HG02763 (cell line): ENCODE results near the gene FRS2.
A peak's percentile ranks its signal among the peaks of the same experiment; 100 is the strongest.
"Not testable (repeated sequence)": the region's sequence is repeated elsewhere in the genome, so short reads cannot be mapped to it uniquely, and the experiment has no call there.

Experiments
- ATAC-seq: cut with Tn5 transposase; IDR thresholded peaks from one replicate; pipeline ENCODE4 v1.9.1; 2021; ENCODE audit warnings: mild to moderate bottlenecking, moderate library complexity; ENCODE audit not compliant: unreplicated experiment

The FRS2 gene, protein sequence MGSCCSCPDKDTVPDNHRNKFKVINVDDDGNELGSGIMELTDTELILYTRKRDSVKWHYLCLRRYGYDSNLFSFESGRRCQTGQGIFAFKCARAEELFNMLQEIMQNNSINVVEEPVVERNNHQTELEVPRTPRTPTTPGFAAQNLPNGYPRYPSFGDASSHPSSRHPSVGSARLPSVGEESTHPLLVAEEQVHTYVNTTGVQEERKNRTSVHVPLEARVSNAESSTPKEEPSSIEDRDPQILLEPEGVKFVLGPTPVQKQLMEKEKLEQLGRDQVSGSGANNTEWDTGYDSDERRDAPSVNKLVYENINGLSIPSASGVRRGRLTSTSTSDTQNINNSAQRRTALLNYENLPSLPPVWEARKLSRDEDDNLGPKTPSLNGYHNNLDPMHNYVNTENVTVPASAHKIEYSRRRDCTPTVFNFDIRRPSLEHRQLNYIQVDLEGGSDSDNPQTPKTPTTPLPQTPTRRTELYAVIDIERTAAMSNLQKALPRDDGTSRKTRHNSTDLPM

DNA sequence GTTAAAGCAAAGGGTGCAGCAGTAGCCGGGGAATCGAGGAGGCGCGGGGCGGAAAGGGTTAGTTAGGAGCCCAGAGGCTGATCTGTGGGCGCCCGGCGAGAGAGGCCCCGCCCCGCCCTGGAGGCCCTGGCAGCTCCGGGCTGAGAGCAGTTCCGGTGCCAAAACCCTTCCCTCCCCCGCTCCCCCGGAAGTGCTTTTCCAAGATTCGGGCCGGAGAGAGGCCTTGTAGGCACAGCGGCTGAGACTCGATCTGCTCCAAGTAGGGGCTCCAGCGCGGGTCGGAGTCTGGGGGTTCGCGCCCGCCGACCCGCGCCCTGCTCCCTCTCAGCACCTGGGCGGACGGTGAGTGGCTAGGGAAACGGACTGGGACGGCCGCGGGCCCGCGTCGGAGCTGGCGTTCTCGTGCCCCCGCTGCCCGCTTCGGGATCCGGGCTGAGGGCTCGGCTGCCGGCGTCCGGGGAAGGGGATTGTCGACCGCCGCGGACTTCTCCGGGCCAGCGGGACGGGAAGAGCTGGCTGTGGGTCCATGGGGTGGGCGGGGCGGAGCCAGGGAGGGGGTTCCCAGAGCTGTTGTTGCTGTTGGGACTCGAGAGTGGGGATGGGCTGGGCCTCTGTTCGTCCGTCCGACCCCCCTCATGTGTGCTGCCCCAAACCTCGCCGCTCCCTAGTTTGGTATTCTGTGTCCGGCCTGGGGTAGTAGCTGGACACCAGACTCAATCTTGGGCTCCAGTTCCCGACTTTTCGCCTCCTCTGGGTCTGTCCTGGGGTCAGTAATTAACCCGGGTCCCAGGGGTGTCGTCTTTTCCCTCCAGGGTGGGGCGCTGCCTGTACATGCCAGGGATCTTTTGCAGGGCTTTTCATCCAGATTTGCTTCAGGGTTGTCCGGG, at the start of gene FRS2:
Gene FRS2, plus strand, starts transcription at position 200 of the 887 bp plus-strand sequence. CDS start 98,643 bp downstream, outside the sequence.
- ATAC-seq: peak; percentile 98

DNA sequence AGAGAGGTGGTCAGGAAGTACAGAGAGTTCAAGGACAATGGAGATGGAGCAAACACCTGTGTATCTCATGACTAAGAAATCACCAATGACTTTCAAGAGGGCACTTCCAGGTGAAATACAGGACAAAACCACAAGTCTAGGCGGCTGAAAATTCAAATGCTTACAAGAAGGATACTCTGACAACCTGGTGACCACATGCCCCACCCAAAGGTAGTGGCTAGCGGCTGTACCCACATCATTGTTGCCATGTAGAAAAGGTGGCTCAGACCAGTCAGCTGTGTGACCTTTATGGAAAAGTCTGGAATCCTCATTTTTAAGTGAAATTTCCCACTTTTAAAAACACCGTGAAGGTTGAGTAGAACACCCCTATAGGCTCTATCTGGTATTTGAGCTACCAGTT, 48.6 kb upstream of the FRS2 start:
- ATAC-seq: no peak

DNA sequence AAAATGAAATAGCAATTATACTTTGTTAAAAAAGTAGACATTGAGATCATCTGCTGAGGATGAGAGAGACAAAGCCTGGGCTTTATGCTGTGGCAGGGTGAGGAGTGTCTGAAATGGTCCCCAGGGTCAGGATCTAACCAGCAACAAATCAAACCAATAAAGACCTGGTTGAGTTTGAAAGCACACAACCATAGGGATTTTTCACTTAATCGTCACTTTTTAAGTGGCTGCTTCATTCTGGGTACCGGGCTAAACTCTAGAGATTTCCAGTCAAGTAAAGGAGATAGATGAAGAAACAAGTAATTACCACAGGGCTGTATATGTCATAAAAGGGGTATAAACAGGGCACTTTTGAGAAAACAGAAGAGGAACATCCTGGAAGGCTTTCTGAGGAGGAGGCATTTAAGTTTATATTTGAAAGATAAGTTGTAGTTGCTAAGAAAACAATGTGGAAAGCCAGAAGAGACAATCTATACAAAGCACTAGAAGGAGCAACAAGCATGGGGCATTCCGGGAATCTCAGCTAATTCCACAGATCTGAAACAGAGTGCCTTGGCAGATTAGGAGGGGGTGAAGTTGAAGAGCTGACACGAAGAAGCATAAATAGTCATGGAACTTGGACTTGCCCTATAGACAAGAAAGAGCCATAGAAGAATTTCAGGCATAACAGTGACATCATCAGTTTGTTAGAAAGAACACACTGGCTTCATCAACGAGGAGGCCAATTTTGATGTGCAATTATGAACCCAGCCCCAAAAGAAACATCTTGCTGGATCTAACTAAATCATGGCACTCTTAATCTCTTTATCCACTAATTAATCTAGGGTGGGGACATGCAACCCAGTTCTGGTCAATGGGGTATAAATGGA, 46.9 kb upstream of the FRS2 start:
- ATAC-seq: no peak

DNA sequence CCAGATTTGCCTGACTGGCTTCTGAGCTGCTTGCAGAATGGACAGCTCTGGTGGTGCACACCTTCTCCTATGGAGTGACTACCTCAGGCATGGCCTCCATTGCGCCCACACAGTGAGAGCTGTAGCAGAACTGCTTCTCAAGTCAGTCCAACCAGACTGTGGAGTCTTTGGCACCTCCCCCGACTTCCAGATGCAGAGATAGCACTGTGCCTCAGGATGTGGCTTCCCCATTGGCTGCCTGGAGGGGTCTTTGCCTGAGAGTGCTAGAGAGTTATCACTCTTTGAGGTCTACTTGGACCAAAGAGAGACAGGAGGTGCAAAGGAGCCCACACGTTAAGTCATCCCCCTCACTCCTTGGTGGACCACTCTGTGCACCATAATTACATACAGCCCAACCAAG, 44.8 kb upstream of the FRS2 start:
- ATAC-seq: no peak

DNA sequence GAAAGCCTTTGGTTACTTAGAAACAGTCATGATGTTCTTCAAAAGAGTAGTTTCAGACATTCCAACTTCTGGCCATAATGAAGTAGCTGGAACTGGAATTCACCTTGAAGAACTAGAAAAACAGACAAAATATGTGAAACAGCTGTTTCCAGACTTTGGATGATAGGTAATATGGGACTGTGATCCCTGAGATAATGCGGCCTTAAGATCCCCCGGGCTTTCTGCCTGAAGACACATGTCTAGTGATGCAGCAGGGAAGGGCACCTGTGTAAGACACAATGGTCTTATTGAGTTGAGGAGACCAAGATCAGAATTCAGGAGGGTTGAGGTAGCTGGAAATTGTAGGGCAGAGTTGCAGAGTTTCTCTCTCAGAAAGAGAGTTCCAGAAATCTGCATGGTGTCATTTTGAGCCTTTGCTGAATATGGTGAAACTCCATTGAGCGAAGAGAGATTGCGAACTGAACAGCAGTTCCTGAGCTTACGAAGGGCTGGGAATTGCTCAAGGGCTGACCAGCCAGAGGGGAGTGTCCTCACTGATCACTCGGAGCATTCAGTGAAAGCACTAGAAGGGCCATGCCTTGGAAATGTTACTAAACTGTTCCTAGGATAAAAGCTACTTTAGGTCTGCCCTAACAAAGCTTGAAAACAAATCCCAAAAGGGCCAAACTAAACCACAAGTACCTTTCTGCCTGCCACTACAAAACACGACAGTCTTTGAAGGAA, 41.7 kb upstream of the FRS2 start:
- no peak for ATAC-seq

DNA sequence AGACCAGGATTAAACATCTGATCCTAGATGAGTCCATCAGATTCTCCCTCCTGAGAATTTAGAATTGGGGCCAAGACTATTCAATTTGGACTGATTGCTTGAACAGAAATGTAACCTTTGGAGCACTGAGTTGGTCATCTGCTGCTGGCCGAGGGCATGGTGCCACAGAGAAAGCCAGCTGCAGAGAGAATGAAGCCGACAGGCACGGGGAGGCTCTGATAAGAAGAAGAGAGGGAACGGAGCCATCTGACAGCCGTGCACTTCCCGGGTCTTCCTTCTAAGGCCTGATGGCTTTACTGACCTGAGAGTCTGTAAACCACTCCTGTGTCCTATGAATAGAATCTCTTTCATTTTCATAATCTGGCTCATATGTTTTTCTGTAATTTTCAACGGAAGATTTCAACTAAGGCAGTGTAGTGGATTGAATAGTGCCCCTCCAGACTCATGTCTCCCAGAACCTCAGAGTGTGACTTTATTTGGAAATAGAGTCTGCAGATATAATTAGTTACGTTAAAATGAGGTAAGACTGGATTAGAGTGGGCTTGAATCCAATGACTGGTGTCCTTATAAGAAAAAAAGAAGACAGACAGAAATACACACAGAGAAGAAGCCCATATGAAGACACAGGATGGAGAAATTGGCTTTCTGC, 39.1 kb upstream of the FRS2 start:
- no peak for ATAC-seq

DNA sequence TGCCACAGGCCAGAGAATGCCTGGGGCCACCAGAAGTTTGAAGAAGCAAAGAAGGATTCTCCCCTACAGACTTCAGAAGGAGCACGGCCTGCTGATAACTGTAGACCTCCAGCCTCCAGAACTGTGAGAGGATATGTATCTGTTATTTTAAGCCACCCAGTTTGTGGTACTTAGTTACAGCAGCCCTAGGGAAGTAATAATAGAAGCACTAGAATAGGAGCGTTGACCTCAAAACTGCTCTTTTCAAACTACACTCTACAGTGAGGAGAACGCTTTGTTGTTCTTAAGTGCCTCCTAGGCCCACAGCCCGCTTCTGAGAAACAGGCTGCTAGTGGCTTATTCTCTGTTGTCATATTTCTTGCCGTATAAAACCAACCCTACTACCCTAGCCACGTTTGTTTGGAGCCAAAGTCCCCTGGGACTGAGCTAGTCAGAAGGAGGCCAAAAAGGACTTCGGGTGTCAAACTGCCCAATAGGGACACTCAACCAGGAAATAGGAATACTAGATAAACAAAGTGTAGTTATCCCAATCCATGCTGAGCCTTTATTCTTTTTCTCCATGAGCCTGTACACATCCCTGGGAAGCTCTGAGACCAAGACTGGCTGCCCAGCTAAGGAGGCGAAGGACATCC, 38.5 kb upstream of the FRS2 start:
- ATAC-seq: no peak

DNA sequence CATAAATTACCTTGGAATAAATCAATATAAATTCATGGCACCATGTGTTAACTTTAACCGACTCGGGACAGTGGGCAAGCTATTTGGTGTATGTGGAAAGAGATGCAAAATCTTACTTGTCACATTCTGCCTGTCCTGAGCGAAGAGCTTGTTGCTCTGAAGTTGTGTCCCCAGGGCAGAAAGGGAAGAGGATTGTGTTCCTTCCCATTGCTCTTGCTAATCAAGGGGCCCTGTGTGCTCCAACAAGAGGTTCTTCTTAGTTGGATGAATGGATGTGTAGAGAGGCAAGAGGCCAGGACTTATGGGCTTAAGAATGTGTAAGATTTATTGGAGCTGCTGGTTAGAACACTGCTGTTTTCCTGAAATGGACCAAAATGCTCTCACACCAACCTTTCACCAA, 36.5 kb upstream of the FRS2 start:
- ATAC-seq: no peak

DNA sequence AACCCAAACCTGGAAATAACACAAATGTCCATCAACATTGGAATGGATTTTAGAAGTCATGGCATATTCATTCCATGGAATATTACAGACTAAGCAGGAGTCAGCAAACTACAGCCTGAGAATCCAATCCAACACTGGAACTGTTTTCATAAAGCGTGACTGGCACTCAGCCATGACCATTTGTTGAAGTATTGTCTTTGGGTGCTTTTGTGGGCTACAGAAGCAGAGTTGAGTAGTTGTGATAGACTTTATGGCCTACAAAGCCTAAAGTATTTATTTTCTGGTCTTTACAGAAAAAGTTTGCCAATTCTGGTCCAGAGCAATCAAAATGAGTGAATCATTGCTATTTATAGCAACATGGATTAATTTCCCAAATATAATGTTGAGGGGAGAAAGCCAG, 34.5 kb upstream of the FRS2 start:
- ATAC-seq: no peak

DNA sequence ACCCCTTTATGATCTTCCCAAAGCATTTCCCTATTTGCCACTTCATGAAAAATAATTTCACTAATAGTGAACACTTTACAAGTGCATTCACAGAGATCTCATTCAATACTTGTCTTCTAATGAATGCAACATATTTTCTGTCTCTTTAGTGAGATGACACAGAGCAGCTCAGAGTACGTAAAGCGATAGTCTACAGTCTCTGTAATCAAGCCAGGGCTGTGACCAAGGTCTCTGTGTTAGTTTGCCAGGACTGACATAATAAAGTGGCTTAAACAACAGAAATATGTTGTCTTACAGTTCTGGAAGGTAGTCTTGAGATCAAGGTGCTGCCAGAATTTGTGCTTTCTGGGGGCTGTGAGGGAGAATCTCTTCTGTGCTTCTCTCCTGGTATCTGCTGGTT, 33.1 kb upstream of the FRS2 start:
- no peak for ATAC-seq

DNA sequence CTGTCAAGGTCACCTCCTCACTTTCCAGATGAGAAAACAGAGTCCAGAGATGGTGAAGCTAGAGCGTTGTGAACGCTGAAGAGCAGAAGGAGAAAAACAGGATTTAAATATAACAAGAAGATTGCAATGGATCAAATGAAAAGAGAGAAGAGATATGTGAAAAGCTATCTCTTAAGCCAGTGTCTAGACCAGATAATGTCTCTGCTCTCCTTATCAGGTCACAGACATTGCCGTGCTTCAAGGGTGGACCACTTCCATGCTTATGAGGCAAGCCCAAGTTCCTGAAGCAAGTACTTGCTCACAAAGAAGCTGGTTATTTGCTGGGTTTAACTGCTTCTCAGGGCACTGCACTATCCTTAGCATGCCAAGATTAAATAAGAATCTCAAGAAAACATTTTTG, 31.6 kb upstream of the FRS2 start:
- no peak for ATAC-seq

DNA sequence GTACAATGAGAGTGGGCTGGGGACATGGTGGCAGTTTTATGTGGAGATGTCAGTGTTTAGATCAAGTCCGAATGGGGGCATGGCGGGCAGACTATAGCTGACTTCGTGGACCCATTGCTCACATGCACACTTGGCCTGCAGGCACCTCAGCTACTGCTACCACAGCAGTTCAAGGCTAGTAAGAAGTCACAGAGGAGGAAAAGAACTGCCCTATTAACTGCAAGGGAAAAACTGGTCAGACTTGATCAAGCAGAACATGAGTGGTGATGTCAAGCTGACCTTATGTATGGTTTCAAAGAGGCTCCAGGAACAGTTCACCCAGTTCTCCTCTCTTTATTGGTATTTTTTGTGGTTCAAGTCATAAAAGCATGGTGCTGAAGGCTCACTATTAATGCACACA, 30.2 kb upstream of the FRS2 start:
- no peak for ATAC-seq

DNA sequence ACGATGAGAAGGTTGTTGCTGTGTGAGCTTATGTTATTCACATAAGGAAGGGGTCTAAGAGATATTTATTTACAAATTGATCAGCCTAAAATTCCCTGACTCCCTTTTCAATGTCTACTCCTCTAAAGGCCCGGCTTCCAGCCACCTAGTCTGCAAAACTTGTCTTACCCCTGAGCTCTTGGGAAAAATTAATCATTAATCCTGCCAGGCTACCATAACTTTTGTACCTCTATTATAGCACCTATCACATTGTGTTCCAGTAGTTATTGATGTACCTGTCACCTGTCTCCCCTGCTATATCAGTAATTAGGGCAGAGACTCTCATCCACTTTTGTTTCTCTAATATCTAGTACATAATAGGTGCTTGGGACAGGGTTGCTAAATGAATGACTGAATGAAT, 29.3 kb upstream of the FRS2 start:
- ATAC-seq: no peak

DNA sequence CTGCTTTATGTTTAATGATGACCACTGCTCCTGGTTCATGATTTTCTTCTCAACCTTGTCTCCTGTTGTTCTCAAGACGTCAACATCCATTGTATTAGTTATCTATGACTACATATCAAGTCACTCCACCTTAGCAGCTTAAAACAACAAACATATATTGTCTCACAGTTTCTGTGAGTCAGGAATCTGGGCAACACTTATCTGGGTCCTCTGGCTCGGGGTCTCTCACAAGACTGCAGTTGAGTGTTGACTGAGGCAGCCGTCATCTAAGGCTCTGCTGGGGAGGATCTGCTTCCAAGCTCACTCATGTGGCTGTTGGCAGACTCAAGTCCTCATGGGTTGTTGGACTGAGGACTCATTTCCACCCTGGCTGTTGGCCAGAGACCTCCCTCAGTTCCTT, 27.3 kb upstream of the FRS2 start:
- ATAC-seq: no peak

DNA sequence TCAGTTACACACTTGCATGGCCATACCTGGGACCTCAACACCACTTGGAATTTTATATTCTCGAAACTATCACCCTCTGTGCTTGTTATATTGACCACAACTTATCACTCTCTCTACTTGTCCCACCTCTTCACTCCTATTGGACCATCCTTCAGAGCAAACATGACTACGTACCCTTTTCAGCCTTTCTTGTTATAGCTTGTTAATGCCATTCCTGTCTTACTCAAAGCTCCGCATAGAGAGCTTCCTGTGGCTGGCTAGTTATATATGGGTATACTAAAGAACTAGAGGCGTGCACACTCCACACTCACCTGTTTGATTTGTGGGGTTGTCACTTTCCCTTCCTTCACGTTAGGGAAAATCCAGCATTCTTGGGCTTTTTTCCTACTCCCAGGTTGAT, 26.3 kb upstream of the FRS2 start:
- no peak for ATAC-seq

DNA sequence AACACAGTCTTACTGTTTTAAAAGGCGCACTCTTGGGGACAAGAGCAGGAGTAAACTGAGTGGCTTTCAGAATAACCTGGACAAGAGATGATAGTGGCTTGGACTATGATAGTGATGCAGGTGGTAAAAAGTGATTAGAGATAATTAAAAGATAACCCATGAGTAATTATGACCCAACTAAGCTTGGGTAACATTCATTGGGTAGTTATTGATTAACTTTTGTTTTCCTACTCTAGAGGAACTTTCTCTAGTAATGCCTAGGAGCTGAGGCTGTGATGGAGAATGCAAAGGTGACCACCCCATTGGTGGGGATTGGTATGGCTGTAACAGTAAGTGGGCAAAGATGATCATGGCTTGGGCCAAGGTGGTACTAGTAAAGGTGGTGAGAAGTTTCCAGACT, 22.3 kb upstream of the FRS2 start:
- no peak for ATAC-seq

DNA sequence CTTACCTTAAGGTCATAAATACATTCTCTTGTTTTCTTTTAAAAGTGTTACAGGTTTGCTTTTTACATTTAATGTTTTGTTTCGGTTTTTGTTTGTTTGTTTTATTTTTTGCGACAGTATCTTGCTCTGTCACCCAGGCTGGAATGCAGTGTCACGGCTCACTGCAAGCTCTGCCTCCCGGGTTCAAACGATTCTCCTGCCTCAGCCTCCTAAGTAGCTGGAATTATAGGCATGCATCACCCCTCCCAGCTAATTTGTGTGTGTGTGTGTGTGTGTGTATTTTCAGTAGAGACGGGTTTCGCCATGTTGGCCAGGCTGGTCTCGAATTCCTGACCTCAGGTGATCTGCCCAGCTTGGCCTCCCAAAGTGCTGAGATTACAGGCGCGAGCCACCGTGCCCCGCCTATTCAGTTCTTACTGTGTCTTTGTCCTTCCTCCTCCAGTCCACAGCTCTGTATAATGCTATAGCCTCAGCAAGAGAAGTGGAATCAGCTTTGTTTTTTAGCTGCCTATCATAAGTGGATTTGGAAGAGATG, 17.5 kb upstream of the FRS2 start:
- ATAC-seq: not testable (repeated sequence)

DNA sequence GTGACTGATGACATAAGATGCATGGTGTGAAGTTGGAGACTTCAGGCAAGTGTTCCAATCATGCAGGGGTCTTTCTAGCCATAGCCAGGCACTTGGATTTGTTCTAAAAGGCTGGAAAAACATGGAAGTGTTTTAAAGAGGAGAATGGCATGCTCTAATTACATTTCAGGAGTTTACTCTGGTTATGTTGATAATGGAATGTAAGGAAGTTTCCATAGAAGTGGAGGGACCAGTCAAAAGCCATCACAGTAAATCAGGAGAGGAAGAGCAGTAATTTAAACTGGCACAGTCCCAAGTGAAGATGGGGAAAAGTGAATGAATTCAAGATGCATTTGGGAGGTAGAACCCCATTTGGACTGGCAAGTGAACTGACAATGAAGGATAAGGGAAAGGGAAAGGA, 13.9 kb upstream of the FRS2 start:
- no peak for ATAC-seq

DNA sequence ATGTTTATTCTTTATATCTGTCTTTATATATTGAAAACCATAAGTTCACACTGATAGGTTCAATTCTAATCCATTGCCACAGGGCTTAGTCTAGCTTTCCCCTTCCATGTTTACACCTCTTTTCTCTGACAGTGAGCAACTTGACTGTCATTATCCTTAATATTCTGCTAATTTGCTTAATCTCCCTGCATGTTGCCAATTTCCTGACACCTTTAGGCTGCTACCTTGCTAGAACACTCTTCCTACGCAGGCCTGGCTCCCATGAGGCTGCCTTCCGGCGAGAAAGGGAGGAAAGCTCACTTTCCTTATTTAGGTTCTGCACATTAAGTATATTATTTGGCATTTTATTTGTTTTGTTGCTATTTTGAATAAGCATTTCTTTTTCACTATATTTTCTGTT, 12.8 kb upstream of the FRS2 start:
- ATAC-seq: no peak
